GM19397 (cell line): Measurements from ENCODE around the gene HOGA1.

Source experiments
- ATAC-seq: cut with Tn5 transposase; IDR thresholded peaks from one replicate; pipeline ENCODE4 v1.9.1; 2021; ENCODE audit warnings: mild to moderate bottlenecking, moderate library complexity; ENCODE audit not compliant: unreplicated experiment

The HOGA1 gene

GRCh38 chr10:97578171-97578844, 5.9 kb upstream of the HOGA1 start:
- no peak for ATAC-seq

GRCh38 chr10:97580421-97581367, 3.5 kb upstream of the HOGA1 start:
- no peak for ATAC-seq

GRCh38 chr10:97582169-97582568, 2.0 kb upstream of the HOGA1 start:
- ATAC-seq: no peak

- no peak for ATAC-seq
Measured at GRCh38 chr10:97583476-97583875, 713 bp upstream of the HOGA1 start.

DNA sequence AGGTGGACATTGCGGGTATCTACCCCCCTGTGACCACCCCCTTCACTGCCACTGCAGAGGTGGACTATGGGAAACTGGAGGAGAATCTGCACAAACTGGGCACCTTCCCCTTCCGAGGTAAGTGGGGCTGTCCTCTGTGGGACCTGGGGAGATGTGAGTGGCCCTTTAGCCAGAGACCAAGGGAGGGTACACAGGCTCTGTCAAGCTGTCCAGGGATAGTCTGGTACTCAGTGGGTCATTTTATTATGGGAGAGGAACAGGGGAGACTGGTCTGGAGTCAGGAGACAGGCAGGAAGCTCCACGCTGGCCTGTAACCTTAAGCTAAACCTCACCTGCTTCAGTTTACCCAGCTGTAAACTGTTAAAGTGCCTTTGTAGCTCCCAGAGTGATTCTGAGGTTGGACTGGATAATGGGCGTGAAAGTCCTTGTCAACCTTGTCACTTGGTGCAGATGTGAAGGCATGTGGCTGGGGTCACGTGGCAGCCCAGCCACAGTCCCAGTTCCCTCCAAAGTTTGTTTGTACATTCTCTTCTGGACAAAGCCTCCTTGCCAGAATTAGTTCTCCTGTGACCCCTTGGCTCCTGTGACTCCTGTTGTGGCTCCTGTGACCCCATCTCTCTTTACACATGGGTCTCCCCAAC, 729 bp downstream of the HOGA1 start:
- no peak for ATAC-seq

DNA sequence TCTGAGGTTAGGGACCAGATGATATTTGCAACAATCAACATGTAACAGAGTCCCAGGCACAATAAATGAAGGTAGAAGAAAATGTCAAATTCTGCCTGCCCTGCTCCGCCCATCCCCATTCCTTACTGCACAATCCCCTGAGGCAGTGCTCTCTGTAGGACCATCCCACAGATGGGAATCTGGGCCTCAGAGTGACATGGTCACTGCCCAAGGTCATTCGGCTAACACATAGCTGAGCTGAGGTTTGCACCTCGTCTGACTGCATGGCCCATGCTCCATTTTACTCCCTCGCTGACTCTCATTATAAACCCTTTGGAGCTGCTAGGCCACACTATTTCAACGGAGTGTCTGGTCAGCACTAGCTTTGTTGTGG, 1.2 kb downstream of the HOGA1 start:
- no peak for ATAC-seq

- no peak for ATAC-seq
Measured at GRCh38 chr10:97587183-97587582, 3.0 kb downstream of the HOGA1 start.

GRCh38 chr10:97589479-97589878, 5.3 kb downstream of the HOGA1 start, which contains the start of gene C10orf62:
Gene C10orf62 (plus strand): TSS chr10:97589721. CDS start chr10:97589898, 177 bp downstream.
- no peak for ATAC-seq

GRCh38 chr10:97590082-97590747, 6.0 kb downstream of the HOGA1 start:
- no peak for ATAC-seq

DNA sequence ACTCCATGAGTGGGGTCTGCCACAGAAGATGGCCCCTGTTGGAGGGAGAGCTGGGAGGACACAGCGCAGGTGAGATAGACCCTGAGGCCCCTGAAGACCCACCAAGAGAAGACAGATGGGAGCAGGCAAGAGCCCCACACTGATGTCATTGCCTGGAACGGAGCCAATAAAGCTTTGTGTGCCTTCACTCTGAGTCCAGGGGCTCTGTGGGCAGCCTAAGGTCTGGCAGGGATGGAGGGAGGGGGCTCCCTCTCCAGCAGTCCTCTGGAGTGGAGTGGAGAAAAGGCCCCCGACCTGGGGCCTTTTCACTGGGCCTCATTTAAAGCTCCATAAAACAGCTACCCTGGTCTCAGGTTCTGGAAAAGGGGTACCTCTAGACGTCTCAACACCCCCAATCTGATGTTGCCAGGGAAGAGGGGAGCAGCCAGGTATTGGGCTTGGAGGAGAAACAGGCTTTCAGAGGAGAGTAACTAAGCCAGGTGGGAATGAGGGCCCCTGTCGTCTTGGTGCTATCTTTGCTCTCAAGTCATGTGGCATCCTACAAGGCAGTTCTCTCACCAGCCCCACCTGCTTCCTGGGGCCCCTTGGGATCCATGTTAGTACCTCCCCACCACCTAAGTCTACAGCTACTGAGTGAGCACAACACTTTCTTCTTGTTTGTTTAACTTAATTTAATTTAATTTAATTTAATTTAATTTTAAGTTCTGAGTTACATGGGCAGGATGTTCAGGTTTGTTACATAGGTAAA, 6.7 kb downstream of the HOGA1 start:
- no peak for ATAC-seq

- no peak for ATAC-seq
Measured at GRCh38 chr10:97593421-97593820, 9.2 kb downstream of the HOGA1 start.

GRCh38 chr10:97596101-97597082, 12.2 kb downstream of the HOGA1 start:
- no peak for ATAC-seq

DNA sequence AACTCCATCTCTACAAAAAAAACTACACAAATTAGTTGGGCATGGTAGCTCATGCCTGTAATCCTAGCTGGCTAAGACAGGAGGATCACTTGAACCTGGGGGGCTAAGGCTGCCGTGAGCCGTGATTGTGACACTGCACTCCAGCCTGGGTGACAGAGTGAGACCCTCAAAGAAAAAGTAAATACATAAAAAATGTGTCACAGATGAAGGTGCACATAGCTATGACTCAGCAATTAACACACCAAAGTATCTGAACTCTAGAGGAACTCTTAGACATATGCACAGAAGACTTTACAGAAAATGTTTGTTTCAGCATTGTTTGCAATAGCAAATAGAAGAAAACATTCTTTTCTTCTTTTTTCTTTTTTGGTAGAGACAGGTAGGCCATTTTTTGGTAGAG, 13.6 kb downstream of the HOGA1 start:
- ATAC-seq: no peak

DNA sequence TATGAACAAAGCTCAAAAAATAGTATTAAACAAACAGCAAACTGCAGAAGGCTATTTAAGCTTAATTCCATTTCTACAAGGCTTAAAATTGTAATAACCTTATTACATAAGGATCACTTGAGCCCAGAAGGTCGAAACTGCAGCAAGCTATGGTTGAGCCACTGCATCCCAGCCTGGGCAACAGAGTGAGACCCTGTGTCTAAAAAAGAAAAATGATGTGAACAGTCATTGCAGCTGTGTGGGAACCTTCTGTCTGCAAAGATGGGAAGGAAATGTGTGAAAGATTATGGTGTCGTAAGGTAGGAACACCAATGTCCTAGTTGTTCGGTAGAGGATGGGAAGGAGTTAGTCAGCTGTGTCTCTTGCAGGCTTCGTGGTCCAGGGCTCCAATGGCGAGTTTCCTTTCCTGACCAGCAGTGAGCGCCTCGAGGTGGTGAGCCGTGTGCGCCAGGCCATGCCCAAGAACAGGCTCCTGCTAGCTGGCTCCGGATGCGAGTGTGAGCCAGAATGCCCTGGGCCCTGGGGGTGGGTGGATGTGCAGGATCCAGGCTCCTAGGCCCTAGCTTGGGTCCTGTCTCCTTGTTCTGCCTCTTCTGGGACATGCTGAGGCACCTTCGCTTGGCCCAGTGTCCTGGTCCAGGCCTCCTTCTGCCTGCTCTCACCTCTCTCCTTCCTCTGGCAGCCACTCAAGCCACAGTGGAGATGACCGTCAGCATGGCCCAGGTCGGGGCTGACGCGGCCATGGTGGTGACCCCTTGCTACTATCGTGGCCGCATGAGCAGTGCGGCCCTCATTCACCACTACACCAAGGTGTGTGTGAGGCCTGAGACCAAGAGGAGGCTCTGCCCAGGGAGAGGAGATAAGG, 14.4 kb downstream of the HOGA1 start:
- ATAC-seq: no peak

GRCh38 chr10:97599272-97599619, 15.1 kb downstream of the HOGA1 start:
- no peak for ATAC-seq

- ATAC-seq: no peak
Measured at GRCh38 chr10:97600616-97601015, 16.4 kb downstream of the HOGA1 start.

GRCh38 chr10:97601268-97602215, 17.4 kb downstream of the HOGA1 start:
- ATAC-seq: no peak
